HCT116 (cell line): ENCODE results near the gene MAGEF1. TPM values are rescaled to one million over a fixed set of nuclear protein-coding genes. Genes with fewer than 3 reads are reported as not detected.

Source experiments
- ATAC-seq: fragments of 200-7000 bp; cut with Tn5 transposase; 2 replicates; pipeline ENCODE4 v1.9.1; 2020; ENCODE audit warnings: mild to moderate bottlenecking, moderate library complexity
- BruUV-seq: library from RNA; stranded (reverse); fragments of 400-500 nt; replicated peaks from 2 replicates; lab custom pipeline; 2021; lab: Mats Ljungman, UMichigan
- CTCF ChIA-PET: fragments of 300-600 bp; sonication (Branson Sonifier 250); formaldehyde crosslinking; loops from one replicate; lab custom pipeline; 2021; ENCODE audit warnings: antibody characterized with exemption; lab: Charles Lee
- POLR2A ChIA-PET: fragments of 300-600, 350-600 bp; sonication (Branson Sonifier 250); formaldehyde crosslinking; loops from one replicate; lab custom pipeline; 2021; ENCODE audit warnings: antibody characterized with exemption; lab: Charles Lee
- RAD21 ChIA-PET, 2 experiments: fragments of 300-600 bp; sonication (Branson Sonifier 250); formaldehyde crosslinking; loops; one replicate each; lab custom pipeline; 2023; ENCODE audit warnings: low total read pairs in 2 of 2; ENCODE audit not compliant: uncharacterized antibody in 2 of 2, unreplicated experiment in 2 of 2, low non-redundant PET in 1 of 2; lab: Charles Lee
- DNase-seq: peaks from one replicate; pipeline ENCODE4 v3.0.0-alpha.2; 2010; ENCODE audit warnings: low read depth, low spot score
- H2AFZ ChIP-seq: fragments of 200-600 bp; shearing (Covaris generic), sonication (generic); 2 replicates; pipeline ENCODE4 v1.6.1; 2017; ENCODE audit warnings: low read depth, mixed run types, mixed read lengths, antibody characterized with exemption, low read length; ENCODE audit not compliant: poor library complexity, severe bottlenecking
- H3K27ac ChIP-seq: 2 replicates; pipeline ENCODE4 v1.5.1; 2012; ENCODE audit warnings: low read depth, low read length
- H3K27me3 ChIP-seq: fragments of 200-600 bp; sonication (generic); 2 replicates; pipeline ENCODE4 v1.6.1; 2016; ENCODE audit warnings: mixed run types, low read length, mixed read lengths; ENCODE audit not compliant: insufficient read depth
- H3K36me3 ChIP-seq, 2 experiments: fragments of 200-500 bp in 1 of 2; fragments of 200-600 bp in 1 of 2; sonication (Bioruptor generic) in 1 of 2; sonication (generic) in 1 of 2; 2 replicates each; pipeline versions ENCODE4 v1.5.1 to v1.6.1; 2014 to 2016; ENCODE audit warnings: low read length in 2 of 2, inconsistent platforms in 1 of 2, mixed read lengths in 1 of 2, mixed run types in 1 of 2; ENCODE audit not compliant: insufficient read depth in 2 of 2, control insufficient read depth in 1 of 2
- H3K4me1 ChIP-seq, 2 experiments: fragments of 200-600 bp in 1 of 2; sonication (generic) in 1 of 2; 2 replicates each; pipeline versions ENCODE4 v1.5.1 to v1.6.1; 2012 to 2017; ENCODE audit warnings: low read length in 2 of 2, inconsistent platforms in 1 of 2, mild to moderate bottlenecking in 1 of 2, mixed read lengths in 1 of 2, mixed run types in 1 of 2, moderate library complexity in 1 of 2; ENCODE audit not compliant: insufficient read depth in 2 of 2, control insufficient read depth in 1 of 2
- H3K4me2 ChIP-seq: fragments of 200-600 bp; sonication (generic); 2 replicates; pipeline ENCODE4 v1.6.1; 2017; ENCODE audit warnings: mixed run types, low read length, mixed read lengths
- H3K4me3 ChIP-seq, 2 experiments: fragments of 200-600 bp in 1 of 2; sonication (generic) in 1 of 2; replicated peaks in 1 of 2; 2 replicates each; pipeline ENCODE4 v1.5.1; 2011 to 2016; ENCODE audit warnings: low read length in 2 of 2, control low read depth in 1 of 2, low read depth in 1 of 2, mild to moderate bottlenecking in 1 of 2, mixed read lengths in 1 of 2, mixed run types in 1 of 2
- H3K79me2 ChIP-seq: fragments of 200-600 bp; sonication (generic); 2 replicates; pipeline ENCODE4 v1.6.1; 2017; ENCODE audit warnings: mild to moderate bottlenecking, mixed run types, low read length, moderate library complexity, mixed read lengths; ENCODE audit not compliant: insufficient read depth
- H3K9ac ChIP-seq: fragments of 200-600 bp; sonication (generic); 2 replicates; pipeline ENCODE4 v1.6.1; 2016; ENCODE audit warnings: low read length, mixed read lengths
- H3K9me2 ChIP-seq: fragments of 200-600 bp; sonication (generic), shearing (Covaris generic); 2 replicates; pipeline ENCODE4 v1.6.1; 2017; ENCODE audit warnings: mixed run types, mild to moderate bottlenecking, moderate library complexity; ENCODE audit not compliant: insufficient read depth
- H3K9me3 ChIP-seq, 2 experiments: fragments of 200-500 bp in 1 of 2; fragments of 200-600 bp in 1 of 2; sonication (Bioruptor generic) in 1 of 2; sonication (generic) in 1 of 2; 2 replicates each; pipeline ENCODE4 v1.6.1; 2014 to 2017; ENCODE audit warnings: low read length in 2 of 2, mixed read lengths in 2 of 2, inconsistent platforms in 1 of 2, low read depth in 1 of 2, mild to moderate bottlenecking in 1 of 2, mixed run types in 1 of 2, moderate library complexity in 1 of 2; ENCODE audit not compliant: control insufficient read depth in 1 of 2, insufficient read depth in 1 of 2
- H4K20me1 ChIP-seq: fragments of 200-600 bp; sonication (generic), shearing (Covaris generic); 2 replicates; pipeline ENCODE4 v1.6.1; 2017; ENCODE audit warnings: mixed run types, mild to moderate bottlenecking, moderate library complexity; ENCODE audit not compliant: insufficient read depth
- CBX3 ChIP-seq: IDR thresholded peaks from 2 replicates; pipeline ENCODE4 v1.6.1; 2012; ENCODE audit warnings: low read depth
- CTCF ChIP-seq, 3 experiments: fragments of 200-600 bp in 1 of 3; sonication (generic) in 1 of 3; IDR thresholded peaks in 2 of 3; conservative IDR thresholded peaks in 1 of 3; 2 replicates each; pipeline ENCODE4 v1.5.1; 2012 to 2017; ENCODE audit warnings: low read depth in 2 of 3, low read length in 2 of 3, antibody characterized with exemption in 1 of 3, borderline replicate concordance in 1 of 3, control low read depth in 1 of 3, mild to moderate bottlenecking in 1 of 3, mixed read lengths in 1 of 3, mixed run types in 1 of 3, moderate library complexity in 1 of 3; ENCODE audit not compliant: insufficient read depth in 1 of 3
- EGR1 ChIP-seq: IDR thresholded peaks from 2 replicates; pipeline ENCODE4 v1.6.1; 2012; ENCODE audit warnings: low read depth
- EZH2phosphoT487 ChIP-seq: fragments of 200-600 bp; IDR thresholded peaks from 2 replicates; pipeline ENCODE4 v1.6.1; 2018; ENCODE audit warnings: antibody characterized with exemption, borderline replicate concordance
- FOSL1 ChIP-seq: IDR thresholded peaks from 2 replicates; pipeline ENCODE4 v1.6.1; 2012; ENCODE audit warnings: low read depth
- MAX ChIP-seq: IDR thresholded peaks from 2 replicates; pipeline ENCODE4 v1.6.1; 2012
- POLR2AphosphoS5 ChIP-seq: IDR thresholded peaks from 2 replicates; pipeline ENCODE4 v1.6.1; 2011; ENCODE audit warnings: mild to moderate bottlenecking, low read depth, low read length, moderate library complexity
- RAD21 ChIP-seq: IDR thresholded peaks from 2 replicates; pipeline ENCODE4 v1.6.1; 2012; ENCODE audit warnings: low read depth, mild to moderate bottlenecking
- REST ChIP-seq: IDR thresholded peaks from 2 replicates; pipeline ENCODE4 v1.6.1; 2012; ENCODE audit warnings: low read depth
- SRF ChIP-seq: IDR thresholded peaks from 2 replicates; pipeline ENCODE4 v1.6.1; 2012; ENCODE audit warnings: low read depth
- TCF7L2 ChIP-seq: IDR thresholded peaks from 2 replicates; pipeline ENCODE4 v1.7.0; 2011; ENCODE audit warnings: borderline replicate concordance, inconsistent platforms; ENCODE audit not compliant: insufficient read depth, insufficient read length; ENCODE audit errors: extremely low read depth
- ZFX ChIP-seq: fragments of 450-650 bp; IDR thresholded peaks from 2 replicates; pipeline ENCODE4 v1.6.1; 2017
- ZNF274 ChIP-seq: fragments of 200-500 bp; sonication (Bioruptor generic); IDR thresholded peaks from 2 replicates; pipeline ENCODE4 v1.6.1; 2014; ENCODE audit warnings: mild to moderate bottlenecking, low read depth, low read length, inconsistent platforms
- intact Hi-C: fragments of 100-400 bp; cut with micrococcal nuclease; formaldehyde crosslinking; loops from 2 replicates; pipeline ENCODE4 v1.10.0; 2022
- total RNA-seq: library from RNA; stranded (reverse); gene quantifications from one replicate; pipeline ENCODE4 v1.2.1, GENCODE V29; 2021; ENCODE audit not compliant: unreplicated experiment

MAGEF1 gene
- total RNA-seq, 1 experiment from 2014 or later: 44.1 TPM

GRCh38 chr3:184737641-184738505, 26.0 kb upstream of the MAGEF1 start (continued):
- no peak for TF ChIP-seq ZNF274
- no peak for TF ChIP-seq TCF7L2
- TF ChIP-seq REST: no peak
- no peak for TF ChIP-seq CBX3
- TF ChIP-seq POLR2AphosphoS5: no peak
- TF ChIP-seq, all 23 proteins: peak for 0

GRCh38 chr3:184737063-184737462, 25.2 kb upstream of the MAGEF1 start:
- peaks cover 20 to 37% of the 10 kb centered on the region in 2 experiments for H3K4me1 ChIP-seq
- POLR2A ChIA-PET: interaction anchor here (1.3 kb wide), 1 partner anchor 26 kb away, joined by 3 read pairs; no protein-coding TSS in a partner anchor
- intact Hi-C loops: no loop called here
- no peak for TF ChIP-seq FOSL1
- TF ChIP-seq MAX: no peak
- TF ChIP-seq EGR1: no peak
- no peak for TF ChIP-seq EZH2phosphoT487
- no peak for TF ChIP-seq RAD21
- no peak for TF ChIP-seq ZFX
- TF ChIP-seq REST: no peak
- TF ChIP-seq SRF: no peak
- no peak for TF ChIP-seq CTCF (IDR thresholded peaks at IDR 0.05 in 2 of 3, conservative IDR thresholded peaks at IDR 0.05 in 1 of 3; ENCODE audit: borderline replicate concordance in 1 of 3, insufficient read depth in 1 of 3, low read depth in 2 of 3, low read length in 2 of 3)

More at GRCh38 chr3:184737063-184737462, 25.2 kb upstream of the MAGEF1 start:
- no peaks in the 10 kb centered on the region for H3K27me3 ChIP-seq
- ChIA-PET RAD21 (no interaction called here), CTCF (interaction anchor here (1.1 to 1.3 kb wide), 2 partner anchors 10 to 176 kb away, joined by 3 to 4 read pairs; partner anchors contain the start of gene EPHB3)
- no peaks in the 10 kb centered on the region for H4K20me1 ChIP-seq
- ATAC-seq (no peak), DNase-seq (no peak)
- H3K4me3 ChIP-seq: no peak overlapping the region
- no peaks in the 10 kb centered on the region for H3K9me2 ChIP-seq
- H3K27ac ChIP-seq: no peak overlapping the region
- no peak overlapping the region for H3K9ac ChIP-seq
- H3K4me2 ChIP-seq: no peak overlapping the region
- no peaks in the 10 kb centered on the region for H3K9me3 ChIP-seq
- no peak overlapping the region for H2AFZ ChIP-seq
- H3K79me2 ChIP-seq: no peaks in the 10 kb centered on the region
- no TSS peak for BruUV-seq
- no peaks in the 10 kb centered on the region for H3K36me3 ChIP-seq
